PFSK-1 (cell line): Measurements from ENCODE around the gene USP32.

Experiments used
- FOXP2 ChIP-seq: optimal IDR thresholded peaks from 2 replicates; pipeline ENCODE3; 2011; ENCODE audit warnings: borderline replicate concordance, control low read depth, inconsistent platforms; ENCODE audit not compliant: insufficient read depth; ENCODE audit errors: extremely low read length, extremely low read depth
- POLR2AphosphoS5 ChIP-seq: IDR thresholded peaks from 2 replicates; pipeline ENCODE4 v1.6.1; 2012; ENCODE audit warnings: low read depth, mild to moderate bottlenecking, control low read depth, low read length, moderate library complexity
- SIN3A ChIP-seq: IDR thresholded peaks from 2 replicates; pipeline ENCODE4 v1.6.1; 2012; ENCODE audit warnings: mild to moderate bottlenecking, low read length, moderate library complexity, borderline replicate concordance; ENCODE audit not compliant: insufficient read depth
- TAF1 ChIP-seq: IDR thresholded peaks from 2 replicates; pipeline ENCODE4 v1.6.1; 2012; ENCODE audit warnings: low read length, control low read depth, borderline replicate concordance; ENCODE audit not compliant: insufficient read depth
- TF ChIP-seq, protein P1 (sequence below), 2 experiments: IDR thresholded peaks; 2 replicates each; pipeline versions ENCODE4 v1.6.1 to v1.8.0; 2011 to 2012; ENCODE audit warnings: low read depth in 2 of 2, low read length in 2 of 2, control low read depth in 1 of 2, inconsistent platforms in 1 of 2, mild to moderate bottlenecking in 1 of 2, moderate library complexity in 1 of 2; ENCODE audit not compliant: insufficient read depth in 1 of 2

DNA sequence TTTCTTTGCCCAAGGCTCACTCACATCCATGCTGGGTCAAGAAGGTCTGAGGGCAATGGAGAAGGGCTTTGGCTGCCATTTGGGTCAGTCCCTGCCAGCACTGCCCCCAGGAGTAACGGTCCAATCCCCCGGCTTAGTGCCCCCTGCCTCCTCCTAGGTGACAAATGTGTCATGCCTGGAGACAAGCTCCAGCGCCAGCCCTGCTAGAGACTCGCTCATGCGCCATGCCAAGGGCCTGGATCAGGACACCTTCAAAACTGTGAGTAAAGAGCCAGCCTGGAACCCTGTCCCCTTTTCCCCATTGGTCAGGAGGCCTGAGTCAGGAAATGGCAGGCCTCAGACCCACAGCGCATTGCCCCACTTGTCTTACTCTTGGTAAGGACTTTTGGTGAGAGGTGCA, 33.7 kb upstream of the USP32 start:
- no peak for TF ChIP-seq POLR2AphosphoS5
- TF ChIP-seq TAF1 = no peak
- TF ChIP-seq, protein P1, sequence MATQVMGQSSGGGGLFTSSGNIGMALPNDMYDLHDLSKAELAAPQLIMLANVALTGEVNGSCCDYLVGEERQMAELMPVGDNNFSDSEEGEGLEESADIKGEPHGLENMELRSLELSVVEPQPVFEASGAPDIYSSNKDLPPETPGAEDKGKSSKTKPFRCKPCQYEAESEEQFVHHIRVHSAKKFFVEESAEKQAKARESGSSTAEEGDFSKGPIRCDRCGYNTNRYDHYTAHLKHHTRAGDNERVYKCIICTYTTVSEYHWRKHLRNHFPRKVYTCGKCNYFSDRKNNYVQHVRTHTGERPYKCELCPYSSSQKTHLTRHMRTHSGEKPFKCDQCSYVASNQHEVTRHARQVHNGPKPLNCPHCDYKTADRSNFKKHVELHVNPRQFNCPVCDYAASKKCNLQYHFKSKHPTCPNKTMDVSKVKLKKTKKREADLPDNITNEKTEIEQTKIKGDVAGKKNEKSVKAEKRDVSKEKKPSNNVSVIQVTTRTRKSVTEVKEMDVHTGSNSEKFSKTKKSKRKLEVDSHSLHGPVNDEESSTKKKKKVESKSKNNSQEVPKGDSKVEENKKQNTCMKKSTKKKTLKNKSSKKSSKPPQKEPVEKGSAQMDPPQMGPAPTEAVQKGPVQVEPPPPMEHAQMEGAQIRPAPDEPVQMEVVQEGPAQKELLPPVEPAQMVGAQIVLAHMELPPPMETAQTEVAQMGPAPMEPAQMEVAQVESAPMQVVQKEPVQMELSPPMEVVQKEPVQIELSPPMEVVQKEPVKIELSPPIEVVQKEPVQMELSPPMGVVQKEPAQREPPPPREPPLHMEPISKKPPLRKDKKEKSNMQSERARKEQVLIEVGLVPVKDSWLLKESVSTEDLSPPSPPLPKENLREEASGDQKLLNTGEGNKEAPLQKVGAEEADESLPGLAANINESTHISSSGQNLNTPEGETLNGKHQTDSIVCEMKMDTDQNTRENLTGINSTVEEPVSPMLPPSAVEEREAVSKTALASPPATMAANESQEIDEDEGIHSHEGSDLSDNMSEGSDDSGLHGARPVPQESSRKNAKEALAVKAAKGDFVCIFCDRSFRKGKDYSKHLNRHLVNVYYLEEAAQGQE (IDR thresholded peaks at IDR 0.05; ENCODE audit: insufficient read depth in 1 of 2, low read depth in 2 of 2, low read length in 2 of 2) = no peak
- TF ChIP-seq SIN3A = no peak
- no peak for TF ChIP-seq FOXP2
